Daoy (cell line): ENCODE data around the gene C6. TPM values are rescaled to one million over a fixed set of nuclear protein-coding genes. Genes with fewer than 3 reads are reported as not detected.
"Not testable (repeated sequence)": the region's sequence is repeated elsewhere in the genome, so short reads cannot be mapped to it uniquely, and the experiment has no call there.

Experiments
- DNase-seq: peaks from one replicate; pipeline ENCODE4 v3.0.0-alpha.2; 2015; ENCODE audit warnings: low read depth
- total RNA-seq: library from RNA; depleted of rRNA; stranded (reverse); fragments of >200 nt; shearing (Covaris generic); gene quantifications from 2 replicates; pipeline ENCODE4 v1.2.3, GENCODE V29; 2014

Gene C6
- total RNA-seq, 1 experiment from 2014 or later = not detected

DNA sequence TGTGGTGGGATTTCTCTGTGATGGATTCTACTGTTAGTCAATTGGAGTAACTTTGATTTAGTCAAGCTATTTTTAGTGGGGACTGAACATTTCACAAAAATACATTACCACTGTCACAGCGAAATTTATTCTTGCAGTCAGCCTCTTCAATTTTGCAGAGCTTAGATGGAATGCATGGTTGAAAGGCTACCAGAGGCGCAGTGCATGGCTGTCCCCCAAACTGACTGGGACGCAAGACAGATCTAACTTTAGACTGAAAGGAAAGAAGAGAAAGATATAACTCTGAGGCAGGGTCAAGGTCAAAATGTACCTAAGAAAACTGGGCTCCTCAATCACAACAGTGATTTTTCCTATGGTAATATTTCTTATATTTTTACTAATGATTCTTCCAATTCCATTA, 13.7 kb downstream of the C6 start:
- DNase-seq = no peak

DNA sequence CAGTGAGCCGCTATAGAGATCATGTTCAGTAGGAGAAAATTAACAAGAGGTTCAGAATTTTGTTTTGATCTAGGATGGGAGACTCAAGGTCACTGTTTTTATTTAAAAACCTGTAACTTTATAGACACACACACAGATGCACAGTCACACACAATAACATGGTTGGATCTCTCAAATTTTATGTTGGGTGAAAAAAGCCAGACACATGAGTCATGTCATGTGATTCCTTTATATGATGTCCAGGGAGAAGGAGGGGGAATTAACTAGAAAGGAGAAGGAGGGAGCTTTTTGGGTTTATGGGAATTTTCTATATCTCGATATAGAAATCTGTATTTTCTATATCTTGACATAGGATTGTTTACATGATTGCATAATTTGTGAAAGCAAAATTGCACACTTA, 17.1 kb downstream of the C6 start:
- no peak for DNase-seq

DNA sequence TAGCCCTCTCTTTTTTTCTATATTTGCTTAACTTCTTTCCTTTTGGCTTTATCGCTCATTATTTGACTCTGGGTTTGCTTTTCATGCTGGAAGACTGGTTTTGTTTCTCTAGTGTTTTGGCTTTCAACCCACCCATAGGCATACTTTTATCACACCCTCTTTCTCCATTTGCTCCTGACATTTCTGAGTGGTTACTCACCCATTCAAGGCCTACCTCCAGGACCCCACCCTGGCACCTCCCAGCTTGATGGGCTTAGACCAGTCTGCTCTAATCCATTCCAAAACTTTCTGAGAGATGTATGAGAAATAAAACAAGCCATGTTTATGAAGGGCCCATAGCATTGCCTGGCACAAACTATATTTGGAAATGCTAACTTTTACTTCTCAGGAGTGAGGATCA, 18.1 kb downstream of the C6 start:
- DNase-seq = no peak

DNA sequence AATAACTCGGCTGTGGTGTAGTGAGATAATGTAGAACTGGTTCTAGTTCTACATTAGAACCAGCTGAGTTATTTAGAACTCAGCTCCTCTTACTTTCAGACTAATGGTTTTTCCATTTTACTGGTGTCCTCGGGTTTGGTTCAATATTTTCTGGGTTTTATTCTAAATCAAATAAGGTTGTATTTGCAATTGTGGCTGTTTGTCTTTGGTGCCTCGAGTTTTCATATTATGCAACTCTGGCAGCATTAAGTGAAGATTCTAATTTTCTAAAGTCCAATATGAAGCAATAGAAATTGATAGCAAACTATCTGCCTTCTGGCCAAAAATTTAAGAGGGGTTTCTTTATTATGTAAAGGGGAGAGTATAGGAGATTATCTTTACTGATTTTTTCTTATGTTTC, 19.0 kb downstream of the C6 start:
- DNase-seq = no peak

DNA sequence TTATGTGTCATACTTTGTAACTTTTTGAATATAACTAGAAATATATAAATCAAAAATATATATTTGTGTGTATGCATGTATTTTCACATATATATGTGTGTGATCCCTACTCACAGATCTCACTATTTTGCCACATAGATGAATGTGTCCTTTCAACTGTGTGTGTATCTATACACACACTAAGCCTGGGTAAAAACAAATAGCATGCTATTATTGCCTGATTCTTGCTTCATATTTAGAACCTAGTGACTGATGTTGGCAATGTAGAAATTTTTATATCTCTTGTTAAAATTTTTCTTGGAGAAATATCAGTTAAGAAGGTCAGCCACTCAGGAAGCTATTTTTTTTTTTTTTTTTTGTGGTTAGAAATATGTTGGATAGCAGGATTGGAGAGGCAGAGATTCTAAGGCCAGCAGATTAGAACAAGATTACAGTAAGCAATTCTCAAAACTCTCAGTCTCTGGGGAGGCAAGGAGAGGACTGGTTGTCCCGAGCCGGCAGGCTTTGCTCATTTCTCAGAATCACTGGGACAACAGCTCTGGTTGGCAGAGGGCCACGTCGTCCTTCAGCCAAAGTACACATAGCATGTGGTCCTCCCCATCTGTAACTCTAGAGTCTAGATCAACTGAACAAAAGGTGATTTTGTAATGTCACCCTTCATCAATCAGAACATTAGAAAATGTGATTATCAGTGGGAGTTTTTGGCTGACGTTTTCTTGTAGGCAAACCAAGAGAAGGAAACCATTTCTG, 19.7 kb downstream of the C6 start:
- DNase-seq = no peak

DNA sequence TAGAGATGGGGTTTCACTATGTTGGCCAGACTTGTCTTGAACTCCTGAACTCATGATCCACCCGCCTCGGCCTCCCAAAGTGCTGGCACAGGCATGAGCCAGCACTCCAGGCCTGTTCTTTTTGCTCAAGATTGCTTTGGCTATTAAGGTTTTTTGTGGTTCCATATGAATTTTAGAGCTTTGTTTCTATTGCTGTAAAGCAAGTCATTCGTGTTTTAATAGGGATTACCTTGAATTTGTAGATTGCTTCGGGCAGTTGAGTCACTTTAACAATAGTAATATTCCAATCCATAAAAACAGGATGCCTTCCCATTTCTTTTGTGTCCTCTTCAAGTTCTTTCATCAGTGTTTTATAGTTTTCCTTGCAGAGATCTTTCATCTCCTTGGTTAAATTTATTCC, 22.1 kb downstream of the C6 start:
- DNase-seq = no peak

DNA sequence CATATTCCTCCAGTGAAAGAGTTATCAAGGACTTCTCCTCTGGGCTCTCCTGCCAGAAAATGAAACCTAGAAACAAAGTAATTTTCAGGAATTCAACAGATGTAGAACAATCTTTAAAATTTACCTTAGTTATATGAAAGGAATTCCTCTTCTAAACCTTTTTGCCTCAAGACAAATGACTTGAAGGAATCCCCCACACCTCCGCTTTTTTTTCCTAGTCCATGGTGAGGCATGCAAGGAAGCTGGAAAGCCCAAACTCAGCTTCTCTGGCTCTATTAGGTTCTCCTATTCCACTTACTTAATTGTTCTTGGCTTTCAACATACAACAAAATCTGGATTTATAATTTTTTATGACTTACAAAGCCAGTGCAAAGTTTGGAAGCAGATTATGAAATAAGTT, 27.2 kb downstream of the C6 start:
- DNase-seq = no peak

DNA sequence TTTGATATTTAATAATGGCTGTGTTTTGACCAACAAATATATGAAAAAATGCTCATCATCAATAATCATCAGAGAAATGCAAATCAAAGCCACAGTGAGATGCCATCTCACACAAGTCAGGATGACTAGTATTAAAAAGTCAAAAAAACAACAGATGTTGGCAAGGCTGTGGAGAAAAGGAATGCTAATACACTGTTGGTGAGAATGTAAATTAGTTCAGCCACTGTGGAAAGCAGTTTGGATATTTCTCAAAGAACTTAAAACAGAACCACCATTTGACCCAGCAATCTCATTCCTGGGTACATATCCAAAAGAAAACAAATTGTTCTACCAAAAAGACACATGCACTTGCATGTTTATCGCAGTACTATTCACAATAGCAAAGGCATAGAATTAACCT, 30.0 kb downstream of the C6 start:
- DNase-seq = not testable (repeated sequence)

DNA sequence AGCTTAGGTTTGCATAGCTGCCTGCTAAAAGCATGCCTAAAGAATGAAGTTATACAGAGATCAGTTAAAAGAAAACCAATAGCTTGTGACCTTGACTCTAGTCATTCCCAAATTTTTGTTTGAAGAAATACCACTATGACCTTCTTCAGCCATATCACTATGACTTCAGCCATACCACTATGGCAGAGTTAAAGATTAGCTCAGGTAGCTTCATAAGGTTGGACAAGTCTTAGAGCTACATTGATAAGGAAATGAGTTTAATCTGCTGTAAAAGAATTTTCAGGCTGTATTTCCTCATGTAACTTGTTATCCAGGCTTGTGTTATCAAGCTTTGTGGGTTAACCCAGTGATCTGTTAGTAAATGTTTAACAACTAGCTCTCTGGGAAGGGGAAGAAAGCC, 30.7 kb downstream of the C6 start:
- DNase-seq = no peak

DNA sequence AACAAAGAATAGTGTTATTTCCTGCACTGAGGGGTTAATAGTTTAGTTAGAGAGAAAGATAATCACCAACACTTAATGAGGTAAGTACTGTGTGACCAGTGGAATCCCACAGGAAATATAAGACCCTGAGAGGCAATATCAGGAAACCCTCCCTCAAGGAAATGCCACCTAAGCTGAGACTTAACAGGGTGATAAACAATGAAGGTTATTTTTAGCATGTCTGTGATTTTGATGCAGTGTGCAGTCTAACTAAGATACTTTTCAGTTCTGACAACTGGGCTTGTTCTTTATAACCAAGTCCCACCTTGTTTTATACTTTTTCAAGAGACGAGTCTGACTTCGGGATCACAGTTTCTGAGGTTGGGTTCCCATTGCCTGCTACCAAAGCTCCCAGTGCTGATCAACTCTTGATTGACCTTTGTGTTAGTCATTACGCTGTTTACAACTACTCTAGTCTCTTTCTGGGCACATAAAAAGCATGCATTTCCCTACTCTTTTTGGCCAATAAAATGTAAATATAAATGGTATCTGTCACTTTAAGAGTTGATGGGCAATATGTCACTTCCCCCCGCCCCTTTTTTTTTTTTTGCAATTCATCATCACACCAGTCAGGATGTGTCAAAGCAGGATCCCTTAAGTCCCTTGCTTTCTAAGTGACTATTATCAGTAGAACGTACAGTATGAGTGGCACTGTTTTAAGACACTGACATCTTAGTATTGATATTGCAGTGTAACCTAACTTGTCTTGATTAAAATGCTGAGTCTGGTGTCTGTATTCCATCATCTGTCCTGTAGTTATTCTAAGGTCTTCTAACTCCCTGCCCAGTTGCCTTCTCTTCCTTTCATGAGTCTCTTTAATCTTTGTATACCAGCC, 31.4 kb downstream of the C6 start:
- DNase-seq = no peak

DNA sequence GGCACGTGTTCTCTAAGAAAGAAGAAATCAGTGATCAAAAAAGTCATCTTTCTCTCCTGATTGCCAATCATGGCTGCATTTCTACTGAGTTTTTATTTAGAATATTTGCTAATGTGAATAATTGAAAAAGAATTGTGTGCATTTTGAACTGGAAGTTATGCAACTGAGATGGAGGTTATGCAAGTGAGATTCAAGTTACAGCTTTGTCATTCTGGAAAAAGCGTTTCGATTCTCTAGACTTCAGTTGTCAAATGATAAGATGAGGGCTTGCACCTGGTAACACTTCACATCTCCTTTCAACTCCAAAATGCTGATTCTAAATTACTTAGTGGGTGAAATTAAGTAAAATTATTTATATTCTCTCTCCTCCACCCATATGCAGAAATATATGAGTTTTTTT, 36.4 kb downstream of the C6 start:
- no peak for DNase-seq

DNA sequence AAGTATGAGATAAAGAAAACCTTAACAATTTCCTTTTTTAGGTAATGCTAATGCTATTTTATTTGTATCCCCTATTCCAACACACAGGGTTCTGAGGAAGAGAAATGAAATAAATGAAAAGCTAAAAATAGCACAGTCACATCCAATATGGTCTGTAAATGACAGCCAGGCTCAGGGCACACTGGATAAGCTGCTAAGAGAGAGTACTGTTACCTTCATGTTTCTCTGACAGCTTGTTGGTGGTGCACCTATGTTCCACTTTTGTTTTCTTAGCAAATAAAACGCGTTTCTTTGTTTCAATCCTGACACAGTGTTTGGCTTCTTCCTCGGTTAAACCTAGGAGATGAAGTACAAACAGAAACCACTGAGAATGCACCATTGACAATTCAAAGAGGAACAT, 41.3 kb downstream of the C6 start:
- no peak for DNase-seq

DNA sequence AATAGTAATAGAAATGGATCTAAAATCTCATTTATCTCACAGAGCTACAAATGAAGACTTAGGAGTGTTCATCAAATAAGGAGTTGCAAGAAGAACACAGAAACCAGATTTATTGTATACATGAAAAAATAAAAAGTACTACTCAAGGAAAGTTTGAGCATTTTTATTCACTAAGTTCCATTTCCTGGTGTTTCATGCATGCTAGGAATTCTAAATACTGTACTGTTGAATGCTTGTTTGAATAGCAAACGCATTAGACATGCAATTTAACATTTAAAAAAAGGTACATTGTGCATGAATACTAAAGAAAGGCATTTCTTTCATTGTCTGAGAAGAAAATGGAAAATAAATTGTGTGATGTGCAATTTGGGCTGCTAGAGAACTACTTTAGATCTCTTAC, 52.1 kb downstream of the C6 start:
- no peak for DNase-seq

DNA sequence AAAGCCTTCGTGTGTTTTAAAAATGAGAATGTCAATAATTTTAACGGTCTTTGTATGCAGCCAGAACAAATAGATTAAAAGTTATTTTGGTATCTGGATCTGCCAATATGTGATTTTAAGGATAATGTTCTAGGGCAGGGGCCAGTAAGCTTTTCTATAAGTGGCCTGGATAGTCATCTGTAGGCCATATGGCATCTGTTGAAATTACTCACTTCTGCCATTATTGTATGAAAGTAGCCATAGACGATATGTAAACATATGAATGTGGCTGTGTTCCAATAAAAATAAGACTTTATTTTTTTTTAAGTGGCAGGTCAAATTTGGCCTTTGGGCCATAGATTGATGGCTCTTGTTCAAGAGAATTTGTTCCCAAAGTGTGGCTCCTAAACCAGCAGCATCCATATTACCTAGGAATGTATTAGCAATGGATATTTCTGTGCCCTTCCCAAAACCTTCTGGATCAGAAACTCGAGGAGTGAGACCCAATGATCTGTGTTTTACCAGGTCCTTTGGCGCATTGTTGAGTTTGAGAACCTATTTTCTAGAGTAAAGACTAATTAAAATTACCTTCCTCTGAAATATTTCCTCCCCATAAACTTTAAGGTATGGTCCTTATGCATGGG, 55.9 kb downstream of the C6 start:
- DNase-seq = no peak

DNA sequence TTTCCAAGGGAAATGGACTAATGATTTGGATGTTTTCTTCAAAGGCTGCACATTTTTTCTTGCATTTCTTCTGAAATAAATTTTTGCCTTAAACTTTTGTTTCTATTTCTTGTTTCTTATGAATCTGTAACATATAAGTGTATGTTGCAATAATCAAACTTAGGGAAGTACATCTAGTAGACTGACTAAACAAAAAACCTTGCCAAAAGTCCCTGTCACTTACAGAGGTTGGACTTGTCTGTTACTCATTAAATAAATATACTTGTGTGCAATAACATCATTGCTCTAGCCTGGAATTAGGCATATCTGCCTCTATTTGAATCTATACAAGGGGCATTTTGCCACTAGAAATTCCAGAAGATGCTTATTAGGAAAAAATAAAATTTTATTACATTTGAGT, 56.6 kb downstream of the C6 start:
- DNase-seq = no peak

DNA sequence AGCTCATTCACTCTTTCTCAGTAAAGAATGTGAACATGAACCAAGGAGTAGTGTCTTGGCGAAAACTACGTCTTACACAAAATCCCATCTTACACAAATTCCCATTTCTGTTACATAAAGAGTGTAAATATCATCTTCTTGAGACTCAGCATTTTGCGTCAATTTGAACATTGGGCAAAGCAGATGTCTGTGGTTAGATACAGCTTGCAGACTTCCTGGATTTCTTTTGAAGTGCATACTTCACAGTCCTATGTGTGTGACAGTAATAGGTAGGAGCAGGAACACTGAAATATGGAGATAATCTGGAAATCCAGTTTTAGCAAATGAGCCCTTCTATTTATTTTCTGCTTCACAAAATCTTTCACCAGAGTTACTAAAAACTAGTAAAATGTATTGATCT, 58.8 kb downstream of the C6 start:
- no peak for DNase-seq

DNA sequence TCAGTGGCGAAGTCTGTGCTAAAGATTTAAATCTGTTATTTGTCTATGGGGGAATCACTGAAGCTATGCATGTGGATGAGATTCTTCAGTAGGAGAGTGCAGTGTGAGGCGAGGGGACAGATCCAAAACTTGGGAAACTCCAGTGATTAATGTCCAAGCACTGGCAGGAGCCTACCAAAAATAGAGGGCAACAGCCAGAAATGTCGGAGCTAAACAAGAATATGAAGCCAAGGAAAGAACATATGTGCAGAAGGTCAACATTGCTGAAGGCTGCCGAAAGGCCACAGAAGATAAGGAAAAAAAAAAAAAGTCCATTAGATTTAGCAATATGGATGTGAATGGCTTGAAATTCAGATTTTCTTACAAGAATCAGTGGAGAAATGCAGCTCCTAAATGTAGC, 61.8 kb downstream of the C6 start:
- no peak for DNase-seq

DNA sequence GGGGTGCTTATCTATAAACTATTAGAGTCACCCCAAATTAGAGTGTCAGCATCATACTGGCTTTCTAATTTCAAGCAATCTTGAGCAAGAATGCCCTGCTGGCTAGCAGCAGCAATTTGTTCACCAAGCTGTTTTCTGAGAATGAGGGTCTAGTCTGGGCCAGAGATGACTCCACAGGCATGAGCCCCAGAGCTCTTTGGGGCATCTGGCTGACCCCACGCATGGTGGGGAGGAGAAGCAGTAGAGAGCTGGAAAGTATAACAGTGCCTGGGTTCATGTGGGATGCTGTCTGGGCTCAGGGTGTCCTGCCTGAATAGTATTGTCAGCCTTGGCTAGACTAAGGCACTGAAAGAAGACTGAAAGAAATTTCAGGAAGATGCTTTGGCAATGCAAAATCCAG, 64.9 kb downstream of the C6 start:
- no peak for DNase-seq

DNA sequence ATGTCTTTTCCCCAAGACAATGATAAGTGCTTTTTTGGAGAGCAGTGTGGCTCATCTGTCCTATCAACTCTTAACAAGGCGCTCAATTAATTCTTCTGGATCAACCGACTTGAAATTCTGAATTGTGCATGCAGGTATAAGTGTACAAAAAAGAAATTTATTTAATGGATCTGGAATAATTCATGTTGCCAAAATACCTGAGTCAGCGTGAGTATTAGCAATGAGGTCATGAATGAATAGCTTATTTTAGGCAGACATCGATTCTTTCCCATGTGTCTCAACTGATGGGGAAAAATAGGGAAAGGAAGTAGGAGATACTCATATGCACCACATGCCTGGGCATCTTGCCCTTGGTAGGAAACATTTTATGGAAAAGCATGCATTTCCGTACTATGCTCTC, 68.0 kb downstream of the C6 start:
- DNase-seq = no peak

DNA sequence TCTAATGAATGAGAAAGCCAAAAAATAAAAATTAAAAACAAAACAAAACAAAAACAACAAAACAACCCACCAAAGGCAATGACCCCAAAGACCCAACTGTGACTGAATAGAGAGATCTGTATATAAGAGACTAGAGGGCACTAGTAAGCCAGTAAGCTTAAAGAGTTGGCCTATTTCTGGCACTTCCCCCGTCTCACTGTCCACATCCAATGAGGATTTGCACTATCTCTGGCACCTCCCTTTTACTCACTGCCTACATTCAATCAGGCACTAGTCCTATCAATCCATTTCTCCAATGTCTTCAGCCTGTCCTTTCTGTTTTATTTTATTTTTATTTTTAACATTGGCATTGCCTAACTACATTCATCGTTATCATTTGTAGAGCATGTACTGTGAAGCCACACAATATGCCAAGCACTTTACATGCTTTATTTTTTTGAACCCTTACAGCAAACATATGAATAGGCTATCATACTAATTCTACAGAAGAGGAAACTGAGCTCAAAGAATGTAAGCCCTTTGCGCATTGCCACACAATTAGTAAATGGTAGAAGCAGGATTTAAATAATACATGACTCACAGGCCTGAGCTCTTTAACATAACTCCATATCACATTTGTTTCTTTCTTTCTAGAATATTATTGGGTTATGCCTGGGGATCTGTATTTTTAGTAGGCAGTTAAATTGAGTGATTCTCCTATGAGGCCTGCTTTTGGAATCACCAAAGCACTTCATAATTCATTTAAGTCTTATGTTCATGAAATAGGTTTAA, 70.0 kb downstream of the C6 start:
- no peak for DNase-seq

DNA sequence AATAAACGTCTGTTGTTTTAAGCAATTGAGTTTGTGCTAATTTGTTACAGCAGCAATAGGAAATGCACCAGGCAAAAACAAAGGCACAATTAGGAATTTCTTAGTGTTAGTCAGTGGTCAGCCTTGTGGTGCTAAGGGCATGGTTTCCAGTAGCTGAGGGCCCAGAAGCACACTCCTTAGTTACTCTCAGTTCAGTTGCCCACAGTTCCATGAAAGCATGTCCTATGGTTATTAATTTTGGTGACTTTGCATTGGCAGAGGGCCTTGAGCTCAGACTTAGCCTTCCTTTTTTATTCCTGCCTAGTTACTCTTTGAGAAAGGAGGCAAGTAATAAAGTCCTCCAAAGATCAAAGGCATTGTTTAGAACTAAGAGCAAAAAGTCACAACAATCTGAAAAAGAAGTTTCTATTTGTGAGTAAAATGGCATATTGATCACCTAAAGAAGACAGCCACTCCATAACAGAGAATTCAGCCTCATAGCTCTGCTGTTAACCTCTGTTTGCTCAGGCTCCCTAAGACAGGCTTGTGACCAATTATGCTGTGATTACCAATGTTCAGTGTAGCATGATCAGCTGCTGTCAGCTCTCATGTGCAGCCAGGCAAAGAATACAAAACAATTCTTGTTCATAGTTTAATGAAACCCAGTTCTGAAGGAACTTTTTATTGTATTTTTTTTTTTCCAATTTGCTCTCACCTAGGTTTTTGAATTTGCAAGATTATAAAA, 85.2 kb downstream of the C6 start:
- no peak for DNase-seq

DNA sequence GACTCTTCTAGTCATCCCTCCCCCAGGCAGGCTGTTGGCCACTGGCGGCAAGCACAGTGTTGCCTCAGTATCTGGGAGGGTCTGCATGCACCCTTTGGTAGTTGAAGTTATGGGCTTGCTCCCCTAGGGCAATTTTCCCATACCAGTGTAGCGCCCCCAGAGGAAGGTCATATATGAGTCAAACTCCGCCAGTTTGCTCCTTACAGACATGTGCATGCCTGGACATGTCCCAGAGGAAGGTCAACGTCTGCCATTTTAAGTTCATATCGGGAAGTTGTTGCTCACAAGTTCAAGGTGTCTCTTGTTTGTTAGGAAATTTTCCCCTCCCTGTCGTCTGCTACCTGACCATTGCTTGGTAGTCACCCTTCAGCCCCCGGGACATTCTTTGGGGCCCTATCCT, 90.9 kb downstream of the C6 start:
- DNase-seq = no peak
